GM13977 (cell line): ENCODE measurements around the gene EEIG1.

Experiments
- DNase-seq: peaks from one replicate; pipeline ENCODE4 v3.0.0; 2012; ENCODE audit warnings: low spot score
- CTCF ChIP-seq: IDR thresholded peaks from 2 replicates; pipeline ENCODE4 v1.5.1; 2012; ENCODE audit warnings: mild to moderate bottlenecking, control low read depth; ENCODE audit not compliant: insufficient read depth; ENCODE audit errors: extremely low read depth, missing control alignments
- in situ Hi-C: fragments of 300-500 bp; cut with MboI; formaldehyde crosslinking; loops from one replicate; pipeline ENCODE4 v1.12.0; 2022; ENCODE audit warnings: low sequenced_read_pairs, low pct_unique_long_range_greater_than_20kb, mixed read lengths, inconsistent platforms; ENCODE audit not compliant: unreplicated experiment

The EEIG1 gene

GRCh38 chr9:127977009-127977883 lies 3.5 kb downstream of the EEIG1 start:
- peak; percentile 57 for DNase-seq
- in situ Hi-C loops: no loop called here

GRCh38 chr9:127976498-127976897 lies 4.3 kb downstream of the EEIG1 start:
- no peak for TF ChIP-seq CTCF
- in situ Hi-C loops: no loop called here
- DNase-seq: no peak

More at GRCh38 chr9:127977009-127977883, 3.5 kb downstream of the EEIG1 start:
- TF ChIP-seq CTCF: no peak

- DNase-seq: no peak
- in situ Hi-C loops: no loop called here
- TF ChIP-seq CTCF: no peak
Measured at GRCh38 chr9:127975376-127976315, 5.1 kb downstream of the EEIG1 start.

GRCh38 chr9:127974769-127975261 lies 6.0 kb downstream of the EEIG1 start:
- no peak for DNase-seq
- in situ Hi-C loops: no loop called here

GRCh38 chr9:127974001-127974768 lies 6.6 kb downstream of the EEIG1 start:
- DNase-seq: no peak
- no peak for TF ChIP-seq CTCF
- in situ Hi-C loops: no loop called here

More at GRCh38 chr9:127974769-127975261, 6.0 kb downstream of the EEIG1 start:
- no peak for TF ChIP-seq CTCF
